OCI-M2 (cell line): ENCODE measurements around the gene MED12L.

Experiments
- DNase-seq: peaks from one replicate; lab custom pipeline; 2025; ENCODE audit not compliant: unreplicated experiment; lab: John Stamatoyannopoulos, UW

The MED12L gene

DNA sequence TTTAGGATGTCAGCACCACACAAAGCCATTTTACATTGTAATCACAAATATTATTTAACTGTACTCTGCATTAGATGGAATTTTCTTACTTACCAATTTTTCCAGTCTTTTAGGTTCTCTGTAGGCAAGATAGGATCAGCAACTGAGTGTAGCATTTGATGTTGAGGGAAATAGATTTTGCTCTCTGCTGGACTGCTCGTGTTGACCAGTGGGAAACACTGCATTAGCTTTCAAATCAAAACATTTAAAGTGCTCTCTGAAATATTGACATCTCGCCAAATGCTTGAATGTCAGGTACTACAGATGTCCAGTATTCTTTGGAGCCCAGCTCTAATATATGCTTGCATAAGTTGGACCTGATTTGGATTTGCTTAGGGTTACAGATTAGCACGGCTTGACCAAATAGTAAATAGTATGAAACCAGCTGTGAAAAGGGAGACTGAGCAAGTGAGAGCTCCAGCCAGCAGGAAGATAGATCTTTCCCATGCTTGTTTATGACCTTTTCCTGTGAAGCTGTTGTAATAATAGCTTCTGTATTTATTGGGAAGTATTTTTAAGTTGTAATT, 163.4 kb downstream of the MED12L start:
- DNase-seq, result no peak

DNA sequence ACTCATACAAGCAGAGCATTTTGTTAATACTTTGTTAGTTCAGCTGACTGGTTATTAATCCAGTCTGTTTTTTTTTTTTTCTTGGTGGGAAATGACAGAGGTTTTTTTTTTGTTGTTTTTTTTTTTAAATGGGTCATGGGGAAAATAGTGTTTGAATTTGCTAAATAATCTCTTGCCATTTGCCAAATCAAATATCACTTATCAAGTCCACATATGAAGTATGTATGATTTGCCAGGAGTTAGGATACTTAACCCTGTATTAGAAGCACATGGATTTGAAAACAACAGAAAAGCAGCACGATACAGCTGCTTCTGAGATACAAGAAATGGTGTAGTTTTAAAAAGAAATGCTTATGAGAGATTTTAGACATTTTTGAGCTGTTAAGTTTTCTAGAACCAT, 171.3 kb downstream of the MED12L start:
- no peak for DNase-seq

DNA sequence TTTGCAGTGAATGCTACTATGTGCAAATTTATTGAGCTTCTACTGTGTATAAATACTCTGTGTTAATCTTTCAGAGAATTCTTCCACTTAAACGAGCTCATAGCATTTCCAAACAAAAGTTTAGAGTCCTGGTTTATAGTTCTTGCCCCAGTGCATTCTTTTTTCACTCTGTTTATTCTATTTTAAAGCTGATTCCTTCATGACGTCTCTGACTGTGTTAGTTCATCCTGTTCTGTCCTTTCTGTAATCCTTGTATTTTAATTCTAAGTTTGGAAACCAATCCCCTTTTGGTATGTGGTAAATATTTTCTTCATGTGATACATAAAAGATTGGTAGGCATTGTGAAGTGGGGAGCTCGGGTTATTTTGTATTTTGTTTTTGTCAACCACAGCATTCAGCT, 174.2 kb downstream of the MED12L start:
- no peak for DNase-seq

DNA sequence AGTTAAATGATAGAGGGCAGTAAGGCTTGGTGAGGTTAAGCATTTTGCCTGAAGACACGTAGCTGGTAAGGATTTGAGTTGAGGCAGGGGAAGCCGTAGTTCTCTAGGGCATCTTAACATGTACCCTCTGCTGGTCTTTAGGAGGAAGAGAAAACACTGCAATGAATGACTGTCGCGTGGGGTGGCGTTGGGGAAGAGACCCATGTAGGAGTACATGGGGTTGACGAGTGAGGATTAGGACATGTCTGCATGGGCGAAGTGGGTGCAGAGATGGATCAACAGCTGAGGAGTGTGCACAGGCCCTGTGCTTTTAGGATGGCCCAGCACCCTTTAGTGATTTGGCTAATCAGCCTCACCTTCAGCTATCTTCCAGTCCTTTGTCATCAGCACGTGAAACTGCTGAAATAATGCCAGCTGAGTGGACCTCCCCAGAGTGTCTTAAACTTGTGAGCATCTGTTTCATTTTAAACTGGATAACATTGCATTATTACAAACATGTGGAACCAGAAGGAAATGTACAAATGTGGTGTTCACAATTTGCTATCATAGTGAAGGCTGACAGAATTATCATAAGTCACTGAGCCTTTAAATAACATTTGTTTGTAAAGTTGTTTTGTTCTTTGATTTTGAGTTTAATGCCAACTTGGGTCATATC, 177.5 kb downstream of the MED12L start:
- no peak for DNase-seq

DNA sequence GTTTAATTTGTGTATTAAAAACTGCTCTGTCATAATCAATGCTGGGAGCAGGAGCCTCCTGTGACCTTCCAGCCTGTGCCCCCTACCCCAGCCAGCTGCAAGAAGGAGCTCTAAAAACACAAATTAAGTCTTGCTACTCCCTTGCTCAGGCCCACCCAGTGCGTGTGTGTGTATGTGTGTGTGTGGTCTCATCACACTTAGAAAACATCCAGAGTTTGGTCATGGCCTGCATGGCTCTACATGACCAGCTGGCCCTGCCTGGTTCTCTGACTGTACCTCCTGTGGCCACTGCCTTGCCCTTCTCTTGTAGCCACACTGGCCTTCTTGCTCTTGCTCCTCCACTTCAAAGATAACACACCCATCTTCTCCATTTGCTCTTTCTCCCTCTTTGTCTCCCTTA, 179.1 kb downstream of the MED12L start:
- DNase-seq, result no peak

DNA sequence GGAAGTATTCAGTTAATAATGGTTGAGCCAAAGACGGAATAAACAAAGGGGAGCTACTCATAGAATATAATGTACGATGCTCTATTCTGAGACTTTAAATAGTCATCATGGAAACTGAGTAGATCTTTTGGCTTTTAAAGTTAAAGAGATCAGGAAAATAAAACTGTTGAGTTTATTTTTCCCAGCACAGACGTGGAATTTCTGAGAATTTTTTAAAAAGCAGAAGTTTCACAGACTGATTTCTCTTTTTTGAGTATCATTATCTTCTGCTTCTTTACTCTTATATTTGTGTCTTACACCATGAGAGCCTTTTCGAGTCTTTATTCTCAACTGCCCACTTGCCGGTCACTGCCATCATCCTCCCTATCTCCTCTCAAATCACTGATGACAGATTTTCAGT, 179.7 kb downstream of the MED12L start:
- DNase-seq, result no peak

DNA sequence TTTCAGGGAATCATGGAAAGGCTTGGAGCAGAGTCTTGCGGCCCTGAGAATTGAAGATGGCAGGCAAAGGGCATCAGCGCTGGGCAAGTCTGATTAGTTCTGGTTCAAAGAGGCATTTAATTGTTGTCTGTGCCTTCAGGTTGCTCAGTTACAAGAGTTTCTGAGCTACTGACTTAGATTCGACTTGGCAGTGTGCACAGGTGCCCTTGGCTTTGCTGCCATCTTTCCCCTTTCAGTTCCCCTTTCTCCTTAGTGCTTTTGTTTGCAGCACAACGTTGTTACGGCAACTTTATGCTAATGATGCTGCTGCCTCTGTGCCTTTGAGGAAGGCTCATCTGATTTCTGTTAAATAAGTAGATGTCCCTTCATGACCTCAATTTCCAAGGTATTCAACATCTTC, 180.4 kb downstream of the MED12L start:
- no peak for DNase-seq

DNA sequence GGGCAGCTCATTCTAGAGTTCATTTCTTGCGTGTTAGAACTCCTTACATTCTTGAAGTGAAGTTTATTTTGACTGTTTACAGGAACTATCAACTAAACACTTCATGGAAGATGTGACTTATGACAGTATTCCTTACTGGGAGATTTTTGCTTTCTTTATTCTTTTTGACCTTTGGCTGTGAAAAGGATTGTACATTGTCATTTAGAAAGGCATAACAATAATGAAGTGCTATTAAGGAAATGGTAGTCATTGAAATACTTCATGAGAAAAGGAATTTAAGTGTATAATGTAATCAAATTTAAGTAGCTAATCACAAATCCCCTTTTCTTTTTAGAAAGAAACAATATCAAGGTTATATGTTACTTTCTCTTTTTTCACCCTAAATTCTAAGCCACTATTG, 181.6 kb downstream of the MED12L start:
- DNase-seq, result no peak

DNA sequence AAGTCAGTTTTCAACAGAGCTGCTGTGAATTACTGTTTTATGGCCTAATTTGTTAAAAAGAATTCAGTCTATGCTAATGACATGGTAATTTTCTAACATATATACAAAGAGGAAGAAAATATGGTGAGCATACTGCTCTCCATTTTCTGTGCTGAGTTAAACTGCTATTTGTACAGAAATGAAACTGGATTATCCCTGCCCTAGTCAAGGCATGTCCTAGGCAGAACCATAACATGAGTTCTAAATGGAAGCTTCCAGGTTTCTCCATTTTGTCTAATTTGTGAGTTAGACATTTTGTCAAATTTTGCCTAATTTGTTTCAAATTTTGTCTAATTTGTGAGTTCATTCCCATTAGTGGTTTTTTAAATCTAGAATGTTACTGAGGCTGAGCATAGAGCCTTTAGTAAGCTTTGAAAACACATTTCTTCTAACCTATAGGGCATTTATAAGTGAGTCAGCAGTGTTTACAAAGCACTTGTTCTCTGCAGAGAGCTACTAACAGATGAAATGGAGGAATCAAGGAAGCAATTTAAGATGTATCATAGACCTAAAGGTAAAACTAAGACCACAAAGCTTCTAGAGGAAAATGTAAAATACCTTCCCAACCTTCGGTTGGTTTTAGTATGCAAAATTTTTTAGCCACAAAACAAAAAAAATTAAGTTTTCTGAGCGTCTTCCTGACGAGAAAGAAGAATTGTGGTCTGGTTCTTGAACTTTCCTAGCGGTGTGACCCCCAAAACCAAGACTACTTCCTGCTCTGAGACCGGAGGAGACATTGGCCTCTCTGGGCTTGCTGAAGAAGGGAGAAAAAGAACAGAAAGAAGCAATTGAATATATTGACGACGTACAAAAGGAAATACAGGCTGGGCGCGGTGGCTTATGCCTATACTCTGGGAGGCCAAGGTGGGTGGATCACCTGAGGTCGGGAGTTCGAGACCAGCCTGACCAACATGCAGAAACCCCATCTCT, 183.1 kb downstream of the MED12L start:
- DNase-seq, result no peak

DNA sequence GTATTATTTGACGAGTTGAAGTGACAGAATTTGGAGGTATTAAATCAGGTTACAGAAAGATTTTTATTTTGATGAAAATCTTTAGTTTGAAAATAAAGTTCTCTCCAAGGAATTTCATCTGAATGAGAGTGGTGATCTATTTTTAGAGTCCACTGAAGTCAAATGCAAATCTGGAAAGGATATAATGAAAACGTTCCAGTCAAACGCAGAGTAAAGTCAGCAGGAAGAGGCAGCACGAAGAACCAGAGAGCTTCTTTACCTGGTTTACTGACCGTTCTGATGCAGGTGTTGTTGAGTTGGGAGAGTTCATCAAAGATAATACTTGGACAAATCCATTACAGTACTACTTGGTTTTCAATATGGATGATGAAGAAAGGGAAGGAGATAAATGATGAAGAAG, 184.2 kb downstream of the MED12L start:
- DNase-seq, result no peak

DNA sequence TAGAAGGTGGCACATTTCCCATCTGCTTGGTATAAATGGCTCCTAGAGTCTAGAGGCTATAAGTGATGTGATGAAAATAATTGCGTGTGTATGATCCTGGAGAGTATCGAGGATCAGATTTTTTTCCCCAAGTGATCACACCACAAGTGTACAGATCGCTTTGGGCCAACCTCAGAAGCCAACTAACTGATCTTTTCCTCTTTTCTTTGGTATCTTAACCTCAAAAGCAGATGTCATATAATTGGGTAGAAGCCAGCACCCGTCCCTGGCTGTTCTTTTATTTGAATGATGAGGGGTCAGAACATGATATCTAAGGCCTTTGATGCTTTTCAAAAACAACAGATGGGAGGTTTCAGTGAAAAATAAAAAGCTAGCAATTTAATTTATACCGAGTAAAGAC, 189.6 kb downstream of the MED12L start:
- DNase-seq, result no peak

DNA sequence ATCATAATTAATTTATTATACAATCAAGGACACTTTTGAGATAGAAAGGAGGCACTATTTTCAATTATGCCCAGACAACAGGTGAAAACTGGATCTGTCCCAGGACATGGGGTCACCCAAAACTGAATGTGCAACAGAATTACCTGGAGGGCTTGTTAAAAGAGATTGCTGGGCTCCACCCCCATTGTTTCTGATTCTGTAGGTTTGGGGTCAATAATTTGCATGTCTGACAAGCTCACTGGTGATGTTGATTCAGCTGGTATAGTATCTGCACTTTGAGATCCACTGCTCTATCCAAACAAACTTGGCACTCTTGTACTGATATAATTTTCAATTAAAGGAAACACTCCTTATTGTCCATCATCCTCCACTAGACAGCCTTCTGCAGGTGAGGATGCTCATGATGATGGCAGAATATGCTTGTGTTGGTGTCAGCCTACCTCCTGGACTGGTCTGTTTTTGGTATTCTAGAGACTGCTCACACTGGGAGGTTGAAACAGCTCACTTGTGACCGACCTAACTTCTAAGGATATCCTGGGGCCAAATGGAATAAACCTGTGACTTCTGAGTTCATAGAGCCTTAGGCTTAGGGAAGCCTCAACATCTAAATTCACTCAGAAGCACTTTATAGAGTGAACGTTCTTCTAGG, 190.7 kb downstream of the MED12L start:
- no peak for DNase-seq

DNA sequence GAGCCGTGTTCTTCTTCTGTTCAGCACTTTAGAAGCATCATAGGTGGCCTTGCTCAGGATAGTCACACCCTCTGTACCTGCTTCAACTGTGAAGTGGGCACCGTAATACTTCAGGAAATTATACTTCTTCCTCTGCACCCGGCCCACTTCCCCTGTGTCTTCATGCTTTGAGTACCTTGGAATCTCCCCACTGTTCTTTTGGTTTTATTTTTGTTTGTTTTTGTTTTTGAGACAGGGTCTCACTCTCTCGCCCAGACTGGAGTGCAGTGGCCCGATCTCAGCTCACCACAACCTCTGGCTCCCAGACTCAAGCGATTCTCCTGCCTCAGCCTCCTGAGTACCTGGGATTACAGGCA, 191.2 kb downstream of the MED12L start:
- no peak for DNase-seq

DNA sequence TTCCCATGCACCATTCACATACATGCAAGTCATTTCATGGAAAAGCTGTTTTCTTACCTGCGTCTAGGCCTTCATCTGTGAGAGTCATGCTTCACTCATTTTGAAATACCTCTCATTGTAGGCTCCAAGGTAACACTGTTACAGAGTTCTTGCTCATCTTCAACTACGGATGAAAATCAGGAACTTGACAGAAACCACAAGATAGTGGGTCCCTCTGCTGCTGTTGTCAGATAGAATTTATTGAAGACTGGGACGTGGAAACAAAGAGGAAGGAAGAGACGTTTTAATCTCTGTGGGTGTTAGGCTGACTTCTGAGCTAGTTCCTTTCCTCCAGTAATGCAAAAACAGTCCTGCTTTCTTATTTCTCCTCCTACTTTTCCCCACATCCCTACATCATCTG, 192.8 kb downstream of the MED12L start, which contains the start of gene P2RY14:
Gene P2RY14, minus strand, starts transcription at position 313 of the 400 bp plus-strand sequence. CDS start 64,226 bp downstream, outside the sequence.
- no peak for DNase-seq

DNA sequence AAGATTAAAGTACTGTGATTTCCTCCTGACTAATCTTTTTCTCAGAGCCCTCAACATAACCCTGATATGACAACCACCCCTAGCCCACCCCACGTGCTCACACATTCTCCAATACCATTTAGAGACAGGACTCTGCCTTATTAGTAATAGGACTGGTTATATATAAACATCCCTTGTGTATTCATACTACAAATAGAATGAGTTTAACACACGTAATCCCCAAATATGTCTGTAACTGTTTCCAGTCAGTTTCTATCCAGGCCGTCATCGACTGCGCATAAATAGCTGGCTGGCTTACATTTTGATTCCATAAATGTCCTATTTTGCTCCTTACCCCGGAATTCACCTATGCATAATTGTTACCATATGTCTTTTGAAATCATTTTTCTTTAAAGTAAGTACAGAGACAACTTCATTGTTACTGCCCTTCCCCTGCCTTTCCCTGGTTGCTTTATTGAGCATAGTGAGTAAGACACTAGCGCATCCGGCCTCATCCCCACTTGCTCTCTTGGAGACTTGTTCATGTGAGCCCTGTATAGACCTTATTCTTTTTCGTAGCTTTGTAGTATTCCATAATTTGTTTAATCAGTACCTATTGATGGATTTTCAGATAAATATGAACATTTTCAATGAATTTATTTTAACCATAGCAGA, 196.3 kb downstream of the MED12L start:
- DNase-seq, result no peak

DNA sequence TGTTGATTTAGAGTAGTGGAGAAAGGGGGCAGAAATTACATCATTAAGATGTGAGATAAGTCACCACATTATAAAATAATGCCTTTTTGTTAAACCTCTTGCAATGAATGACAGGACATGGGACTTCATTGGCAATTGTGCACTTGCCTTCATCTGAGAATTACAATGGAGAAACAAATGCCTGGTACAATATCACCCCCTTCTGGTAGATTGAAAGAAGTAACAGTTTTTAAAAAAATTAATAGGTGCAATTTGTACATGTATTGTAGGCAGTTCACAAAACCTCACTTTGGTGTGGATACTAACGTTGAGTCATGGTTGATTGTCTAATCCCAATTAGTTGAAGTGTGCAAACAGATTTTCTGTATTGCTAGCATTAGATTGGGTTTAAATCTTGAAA, 197.5 kb downstream of the MED12L start:
- no peak for DNase-seq

DNA sequence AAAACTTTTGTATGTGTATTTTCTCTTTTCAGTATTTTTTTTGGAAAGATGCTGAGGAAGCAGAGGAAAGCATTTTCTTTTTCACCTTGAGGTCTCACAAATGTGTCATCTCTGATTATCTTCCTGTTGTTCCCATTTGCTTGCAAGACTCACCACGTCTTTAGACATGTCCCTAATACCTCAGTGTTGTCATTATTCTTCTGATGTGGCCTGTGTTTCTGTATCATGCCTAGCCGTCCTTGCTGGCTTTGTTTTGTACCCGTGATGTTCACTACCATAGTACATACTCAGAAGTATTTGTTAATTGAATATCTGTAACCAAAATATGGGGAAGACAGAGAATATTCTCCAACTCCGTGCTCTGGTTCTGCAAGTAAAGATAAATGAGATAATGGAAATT, 197.9 kb downstream of the MED12L start:
- no peak for DNase-seq

DNA sequence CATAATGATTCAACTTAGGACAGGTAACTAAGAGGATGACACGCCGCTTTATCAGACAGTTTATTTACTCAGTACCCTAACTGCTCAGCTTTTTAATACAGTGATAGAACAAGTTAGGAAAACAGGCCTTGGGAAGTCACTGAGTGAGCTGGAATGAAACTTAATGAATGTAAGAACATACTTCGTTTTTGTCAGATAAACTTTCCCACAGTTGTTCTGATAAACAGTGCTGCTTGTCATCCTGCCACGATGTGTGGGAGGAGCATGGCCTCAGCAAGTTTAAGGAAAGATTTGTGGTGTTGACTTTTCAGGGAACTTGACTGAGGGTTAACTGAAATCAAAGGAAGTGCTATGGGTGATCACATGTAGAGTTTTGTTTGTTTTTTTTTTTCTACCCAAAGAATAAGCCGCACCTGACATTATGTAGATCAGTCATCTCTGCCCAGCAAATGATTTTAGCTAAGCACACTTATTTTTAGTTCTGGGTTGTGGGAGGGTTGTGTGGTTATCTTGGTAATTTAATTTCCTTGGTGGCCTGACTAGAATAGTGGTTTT, 198.5 kb downstream of the MED12L start:
- no peak for DNase-seq

DNA sequence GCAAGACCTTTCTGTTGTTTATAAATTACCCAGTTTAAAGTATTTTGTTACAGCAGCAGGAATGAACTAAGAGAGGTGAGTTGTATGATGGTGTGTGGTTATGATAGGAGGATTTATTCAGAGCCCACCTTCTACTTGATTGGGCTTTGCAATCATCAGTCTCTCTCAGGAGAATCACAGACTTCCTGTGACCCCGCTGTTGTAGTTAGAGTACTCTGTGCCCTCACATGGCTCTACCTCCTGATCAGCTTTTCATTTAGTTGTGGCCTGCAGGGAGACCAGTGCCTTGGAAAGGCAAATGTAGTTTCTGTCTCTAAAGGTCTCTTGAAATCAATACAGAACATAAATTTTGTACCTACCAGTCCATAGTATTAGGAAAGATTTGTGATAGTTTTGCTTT, 200.5 kb downstream of the MED12L start:
- DNase-seq, result no peak

DNA sequence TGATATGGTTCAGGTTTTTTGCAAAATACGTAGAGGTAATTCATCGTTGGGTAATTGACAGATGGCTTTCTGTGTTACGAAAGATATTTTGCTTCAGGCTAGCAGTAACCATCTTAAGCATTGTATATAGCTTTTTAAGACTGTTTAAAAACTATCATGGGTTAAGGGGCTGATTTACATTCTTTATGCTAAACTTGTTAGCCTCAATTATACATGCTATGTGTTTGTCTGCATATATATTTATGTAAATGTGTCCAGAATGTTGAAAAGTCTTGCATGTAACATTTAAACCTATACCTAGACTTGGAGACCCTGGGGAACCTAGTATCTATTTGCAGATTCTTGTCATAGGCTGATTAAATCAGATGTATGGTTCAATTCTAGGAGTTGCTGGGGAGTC, 204.0 kb downstream of the MED12L start:
- no peak for DNase-seq

DNA sequence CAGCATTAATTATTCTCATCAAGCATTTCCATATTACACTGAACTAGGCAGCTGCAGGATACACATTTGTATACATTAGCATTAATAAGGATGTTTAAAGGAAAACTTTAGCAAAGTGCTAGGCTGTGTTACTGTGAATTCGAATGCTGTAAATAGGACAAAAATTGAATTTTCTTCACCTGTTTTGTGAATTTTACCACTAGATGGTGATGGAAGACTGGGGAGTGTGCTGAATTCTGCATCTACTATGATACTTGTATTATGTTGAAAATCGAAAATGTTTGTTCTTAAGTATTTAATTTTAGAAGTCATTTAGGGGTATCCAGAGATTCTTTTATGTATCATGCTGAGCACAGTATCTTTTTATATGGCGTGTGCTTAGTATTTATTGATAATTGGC, 205.2 kb downstream of the MED12L start:
- DNase-seq, result no peak
